ENCODE measurements around the gene OR52B2.

DNA sequence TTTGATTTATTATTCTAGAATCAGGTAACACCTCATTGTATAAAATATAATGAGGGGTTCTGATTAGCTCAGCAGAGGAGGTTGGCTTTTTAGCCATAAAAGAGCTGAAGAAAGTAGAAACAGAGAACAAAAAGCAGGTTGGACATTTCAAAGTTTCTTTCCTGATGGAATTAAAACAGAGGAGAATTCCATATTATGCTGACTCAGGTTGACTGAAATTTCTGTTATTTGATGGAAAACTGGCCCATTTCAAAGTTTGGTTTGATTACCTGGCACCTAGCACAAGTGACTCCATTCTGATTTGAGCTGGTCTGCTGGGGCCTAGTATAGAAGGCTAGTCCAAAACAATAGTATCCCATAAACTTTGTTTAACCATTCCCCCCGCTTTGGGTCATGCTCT lies 37.7 kb downstream of the OR52B2 start:
- TF ChIP-seq, protein P1, sequence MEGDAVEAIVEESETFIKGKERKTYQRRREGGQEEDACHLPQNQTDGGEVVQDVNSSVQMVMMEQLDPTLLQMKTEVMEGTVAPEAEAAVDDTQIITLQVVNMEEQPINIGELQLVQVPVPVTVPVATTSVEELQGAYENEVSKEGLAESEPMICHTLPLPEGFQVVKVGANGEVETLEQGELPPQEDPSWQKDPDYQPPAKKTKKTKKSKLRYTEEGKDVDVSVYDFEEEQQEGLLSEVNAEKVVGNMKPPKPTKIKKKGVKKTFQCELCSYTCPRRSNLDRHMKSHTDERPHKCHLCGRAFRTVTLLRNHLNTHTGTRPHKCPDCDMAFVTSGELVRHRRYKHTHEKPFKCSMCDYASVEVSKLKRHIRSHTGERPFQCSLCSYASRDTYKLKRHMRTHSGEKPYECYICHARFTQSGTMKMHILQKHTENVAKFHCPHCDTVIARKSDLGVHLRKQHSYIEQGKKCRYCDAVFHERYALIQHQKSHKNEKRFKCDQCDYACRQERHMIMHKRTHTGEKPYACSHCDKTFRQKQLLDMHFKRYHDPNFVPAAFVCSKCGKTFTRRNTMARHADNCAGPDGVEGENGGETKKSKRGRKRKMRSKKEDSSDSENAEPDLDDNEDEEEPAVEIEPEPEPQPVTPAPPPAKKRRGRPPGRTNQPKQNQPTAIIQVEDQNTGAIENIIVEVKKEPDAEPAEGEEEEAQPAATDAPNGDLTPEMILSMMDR (IDR thresholded peaks at IDR 0.05) = no peak
- no peak for TF ChIP-seq POLR2A (IDR thresholded peaks at IDR 0.05)

Measured in body of pancreas (tissue), 4 donors.